B cell (primary cell): ENCODE measurements around the gene SHC3.

Source experiments
- EZH2 ChIP-seq: IDR thresholded peaks from 2 replicates; pipeline ENCODE4 v1.6.1; 2012; ENCODE audit warnings: borderline replicate concordance, low read depth, mild to moderate bottlenecking, moderate library complexity, low read length; ENCODE audit not compliant: insufficient read depth, poor library complexity, severe bottlenecking
- TF ChIP-seq, protein P1 (sequence below): fragments of 200-600 bp; IDR thresholded peaks from one replicate; pipeline ENCODE4 v1.8.0; 2022; ENCODE audit warnings: antibody characterized with exemption, mild to moderate bottlenecking

DNA sequence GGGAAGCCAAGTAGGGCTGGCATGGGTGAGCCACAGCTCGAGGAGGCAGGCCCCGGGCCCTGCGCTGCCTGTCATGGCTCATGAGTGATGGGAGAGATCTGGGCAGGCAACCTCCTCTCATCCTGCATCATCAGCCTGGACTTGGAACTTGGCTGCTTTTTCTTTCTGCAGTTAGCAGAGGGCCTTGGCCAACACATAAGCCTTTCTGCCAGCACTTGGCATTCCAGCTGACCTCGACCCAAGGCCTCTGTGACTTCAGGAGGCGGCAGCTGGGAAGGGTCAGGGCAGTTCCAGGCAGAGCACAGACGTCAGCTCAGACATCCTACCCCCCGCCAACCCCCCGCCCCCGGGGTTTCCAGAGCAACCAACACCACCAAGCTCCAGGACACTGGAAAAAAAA is 179.7 kb downstream of the SHC3 start:
- TF ChIP-seq, protein P1, sequence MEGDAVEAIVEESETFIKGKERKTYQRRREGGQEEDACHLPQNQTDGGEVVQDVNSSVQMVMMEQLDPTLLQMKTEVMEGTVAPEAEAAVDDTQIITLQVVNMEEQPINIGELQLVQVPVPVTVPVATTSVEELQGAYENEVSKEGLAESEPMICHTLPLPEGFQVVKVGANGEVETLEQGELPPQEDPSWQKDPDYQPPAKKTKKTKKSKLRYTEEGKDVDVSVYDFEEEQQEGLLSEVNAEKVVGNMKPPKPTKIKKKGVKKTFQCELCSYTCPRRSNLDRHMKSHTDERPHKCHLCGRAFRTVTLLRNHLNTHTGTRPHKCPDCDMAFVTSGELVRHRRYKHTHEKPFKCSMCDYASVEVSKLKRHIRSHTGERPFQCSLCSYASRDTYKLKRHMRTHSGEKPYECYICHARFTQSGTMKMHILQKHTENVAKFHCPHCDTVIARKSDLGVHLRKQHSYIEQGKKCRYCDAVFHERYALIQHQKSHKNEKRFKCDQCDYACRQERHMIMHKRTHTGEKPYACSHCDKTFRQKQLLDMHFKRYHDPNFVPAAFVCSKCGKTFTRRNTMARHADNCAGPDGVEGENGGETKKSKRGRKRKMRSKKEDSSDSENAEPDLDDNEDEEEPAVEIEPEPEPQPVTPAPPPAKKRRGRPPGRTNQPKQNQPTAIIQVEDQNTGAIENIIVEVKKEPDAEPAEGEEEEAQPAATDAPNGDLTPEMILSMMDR, result no peak
- TF ChIP-seq EZH2, result no peak
